ENCODE results near the gene CENPS. TPM values are rescaled to one million over a fixed set of nuclear protein-coding genes. Genes with fewer than 3 reads are reported as not detected.

The CENPS gene
- total and polyA plus RNA-seq, 2 of the 13 experiments (the other 11 are each of a cell fraction or from before 2014, with no cell fraction given): 3.3 to 22.0 TPM

DNA sequence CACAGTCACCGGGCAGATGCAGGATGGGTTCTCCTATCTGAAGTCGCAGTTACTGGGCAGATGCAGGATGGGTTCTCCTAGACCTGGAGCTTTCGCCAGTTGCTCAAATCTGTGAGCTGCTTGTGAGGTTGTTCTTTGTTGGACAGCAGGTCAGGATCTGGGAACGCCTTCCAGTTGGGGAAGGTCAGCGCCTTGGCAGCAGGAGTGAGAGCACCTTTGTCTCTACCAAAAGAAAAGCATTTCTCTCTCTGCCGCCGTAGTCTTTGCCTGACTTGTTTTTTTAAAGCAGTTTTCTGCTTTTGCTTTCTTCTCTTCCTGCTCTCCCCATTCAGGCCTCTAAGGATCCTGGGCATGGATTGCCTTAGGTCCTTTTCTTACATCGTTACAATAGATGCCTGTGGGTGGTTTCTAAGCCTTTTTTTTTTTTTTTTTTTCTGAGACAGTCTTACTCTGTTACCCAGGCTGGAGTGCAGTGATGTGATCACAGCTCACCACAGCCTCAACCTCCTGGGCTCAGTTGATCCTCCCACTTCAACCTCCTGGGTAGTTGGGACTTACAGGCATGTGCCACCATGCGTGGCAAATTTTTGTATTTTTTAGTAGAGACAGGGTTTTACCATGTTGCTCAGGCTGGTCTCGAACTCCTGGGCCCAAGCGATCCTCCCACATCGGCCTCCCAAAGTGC lies 60.2 kb downstream of the CENPS start (continued):
- no peak for TF ChIP-seq ZNF124 (CRISPR knock-in tag; IDR thresholded peaks at IDR 0.05)
- no peak for TF ChIP-seq ZNF556 (CRISPR knock-in tag; IDR thresholded peaks at IDR 0.05; ENCODE audit: borderline replicate concordance)
- TF ChIP-seq ZNF382 (CRISPR knock-in tag; IDR thresholded peaks at IDR 0.05; ENCODE audit: borderline replicate concordance): no peak
- no peak for TF ChIP-seq ZNF782 (CRISPR knock-in tag; IDR thresholded peaks at IDR 0.05; ENCODE audit: borderline replicate concordance)
- no peak for TF ChIP-seq ATF7 (IDR thresholded peaks at IDR 0.05)
- no peak for TF ChIP-seq ATF7 (CRISPR knock-in tag; IDR thresholded peaks at IDR 0.05)
- TF ChIP-seq, protein P1, sequence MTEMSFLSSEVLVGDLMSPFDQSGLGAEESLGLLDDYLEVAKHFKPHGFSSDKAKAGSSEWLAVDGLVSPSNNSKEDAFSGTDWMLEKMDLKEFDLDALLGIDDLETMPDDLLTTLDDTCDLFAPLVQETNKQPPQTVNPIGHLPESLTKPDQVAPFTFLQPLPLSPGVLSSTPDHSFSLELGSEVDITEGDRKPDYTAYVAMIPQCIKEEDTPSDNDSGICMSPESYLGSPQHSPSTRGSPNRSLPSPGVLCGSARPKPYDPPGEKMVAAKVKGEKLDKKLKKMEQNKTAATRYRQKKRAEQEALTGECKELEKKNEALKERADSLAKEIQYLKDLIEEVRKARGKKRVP (CRISPR knock-in tag; IDR thresholded peaks at IDR 0.05): no peak

Other genes starting within 250 kb of the CENPS start
- 26.7 and 43.6 TPM in 2 replicates for gene KIF1B, start 219.9 kb upstream of the CENPS start, total RNA-seq (2016; rRNA removed; fragmentation: Illumina TruSeq; extraction: Trizol)
- 27.0 and 32.5 TPM in 2 replicates for gene KIF1B, start 219.9 kb upstream of the CENPS start, polyA plus RNA-seq (2011; rRNA removed)
- gene PGD, start 31.4 kb upstream of the CENPS start, total RNA-seq (2016; rRNA removed; fragmentation: Illumina TruSeq; extraction: Trizol): 210 and 242 TPM in 2 replicates
- gene PGD, start 31.4 kb upstream of the CENPS start, polyA plus RNA-seq (2011; rRNA removed): 64.8 and 67.5 TPM in 2 replicates
- gene CORT, start 19.6 kb downstream of the CENPS start, total RNA-seq (2016; rRNA removed; fragmentation: Illumina TruSeq; extraction: Trizol): 0.62 TPM in 1 of 2 replicates, not detected in the other
- gene CORT, start 19.6 kb downstream of the CENPS start, polyA plus RNA-seq (2011; rRNA removed): 0.08 and 0.11 TPM in 2 replicates
- 33.9 and 44.6 TPM in 2 replicates for gene DFFA, start 42.1 kb downstream of the CENPS start, total RNA-seq (2016; rRNA removed; fragmentation: Illumina TruSeq; extraction: Trizol)
- gene DFFA, start 42.1 kb downstream of the CENPS start, polyA plus RNA-seq (2011; rRNA removed): 16.5 and 16.6 TPM in 2 replicates
- gene PEX14, start 44.5 kb downstream of the CENPS start, total RNA-seq (2016; rRNA removed; fragmentation: Illumina TruSeq; extraction: Trizol): 5.9 and 9.9 TPM in 2 replicates
- gene PEX14, start 44.5 kb downstream of the CENPS start, polyA plus RNA-seq (2011; rRNA removed): 6.3 and 6.5 TPM in 2 replicates